SK-N-SH treated with all-trans-retinoic acid at 6 μM for 48 hours (cell line): Measurements from ENCODE around the gene MED1.
"Not testable (repeated sequence)": the region's sequence is repeated elsewhere in the genome, so short reads cannot be mapped to it uniquely, and the experiment has no call there.

Source experiments
- ATAC-seq: fragments of 200-7000 bp; cut with Tn5 transposase; 3 replicates; pipeline ENCODE4 v1.9.1; 2020; ENCODE audit warnings: mild to moderate bottlenecking, moderate library complexity
- ARNTL ChIP-seq: fragments of 450-650 bp; formaldehyde crosslinking; IDR thresholded peaks from 2 replicates; pipeline ENCODE4 v1.5.0; 2020; ENCODE audit warnings: low read depth, mild to moderate bottlenecking, moderate library complexity, borderline replicate concordance
- BACH2 ChIP-seq: fragments of 250-450 bp; sonication (Bioruptor Pico); IDR thresholded peaks from 2 replicates; pipeline ENCODE4 v1.9.0; 2021; ENCODE audit warnings: mild to moderate bottlenecking, borderline replicate concordance
- CSDC2 ChIP-seq: fragments of 250-450 bp; sonication (Bioruptor Pico); IDR thresholded peaks from 2 replicates; pipeline ENCODE4 v1.5.0; 2020; ENCODE audit warnings: mild to moderate bottlenecking, moderate library complexity
- ESRRG ChIP-seq: fragments of 250-450 bp; sonication (Bioruptor Pico); IDR thresholded peaks from 2 replicates; pipeline ENCODE4 v1.6.1; 2021; ENCODE audit warnings: mild to moderate bottlenecking
- GLIS3 ChIP-seq: fragments of 250-450 bp; sonication (Bioruptor Pico); IDR thresholded peaks from 2 replicates; pipeline ENCODE4 v1.5.0; 2020; ENCODE audit warnings: mild to moderate bottlenecking, moderate library complexity
- ISL1 ChIP-seq: fragments of 250-450 bp; sonication (Bioruptor Pico); IDR thresholded peaks from 2 replicates; pipeline ENCODE4 v2.1.2; 2022; ENCODE audit warnings: mild to moderate bottlenecking, moderate library complexity
- OSR1 ChIP-seq: fragments of 250-450 bp; sonication (Bioruptor Pico); IDR thresholded peaks from 2 replicates; pipeline ENCODE4 v1.8.0; 2022; ENCODE audit warnings: moderate library complexity, mild to moderate bottlenecking, inconsistent platforms
- PPARA ChIP-seq: fragments of 250-450 bp; sonication (Bioruptor Pico); IDR thresholded peaks from 2 replicates; pipeline ENCODE4 v1.5.0; 2020; ENCODE audit warnings: mild to moderate bottlenecking, borderline replicate concordance
- RARB ChIP-seq: fragments of 250-450 bp; sonication (Bioruptor Pico); IDR thresholded peaks from 2 replicates; pipeline ENCODE4 v1.8.0; 2021; ENCODE audit warnings: mild to moderate bottlenecking, moderate library complexity
- SNAI2 ChIP-seq: fragments of 250-450 bp; sonication (Bioruptor Pico); IDR thresholded peaks from 2 replicates; pipeline ENCODE4 v1.5.0; 2020; ENCODE audit warnings: mild to moderate bottlenecking, moderate library complexity
- TCF4 ChIP-seq: fragments of 250-450 bp; sonication (Bioruptor Pico); IDR thresholded peaks from 2 replicates; pipeline ENCODE4 v1.8.0; 2021; ENCODE audit warnings: mild to moderate bottlenecking, moderate library complexity, borderline replicate concordance
- TOX ChIP-seq: fragments of 250-450 bp; sonication (Bioruptor Pico); IDR thresholded peaks from 2 replicates; pipeline ENCODE4 v1.8.0; 2021; ENCODE audit warnings: mild to moderate bottlenecking, moderate library complexity, borderline replicate concordance
- ZFP3 ChIP-seq: fragments of 250-450 bp; sonication (Bioruptor Pico); IDR thresholded peaks from 2 replicates; pipeline ENCODE4 v1.5.0; 2020; ENCODE audit warnings: mild to moderate bottlenecking, moderate library complexity
- ZFP30 ChIP-seq: fragments of 450-650 bp; formaldehyde crosslinking; IDR thresholded peaks from 2 replicates; pipeline ENCODE4 v1.5.0; 2022; ENCODE audit warnings: mild to moderate bottlenecking, moderate library complexity
- ZNF565 ChIP-seq: fragments of 450-650 bp; formaldehyde crosslinking; conservative IDR thresholded peaks from 2 replicates; pipeline ENCODE4 v1.5.0; 2020; ENCODE audit warnings: low read depth, mild to moderate bottlenecking, moderate library complexity
- ZNF70 ChIP-seq: fragments of 450-650 bp; formaldehyde crosslinking; IDR thresholded peaks from 2 replicates; pipeline ENCODE4 v1.5.0; 2020; ENCODE audit warnings: mild to moderate bottlenecking, moderate library complexity
- ZNF8 ChIP-seq: fragments of 450-650 bp; formaldehyde crosslinking; IDR thresholded peaks from 2 replicates; pipeline ENCODE4 v1.5.0; 2020; ENCODE audit warnings: mild to moderate bottlenecking, moderate library complexity
- TF ChIP-seq, protein P1 (sequence below): fragments of 250-450 bp; sonication (Bioruptor Pico); IDR thresholded peaks from 2 replicates; pipeline ENCODE4 v1.5.1; 2020; ENCODE audit warnings: low read depth, mild to moderate bottlenecking, moderate library complexity
- TF ChIP-seq, protein P2 (sequence below): fragments of 250-450 bp; sonication (Bioruptor Pico); IDR thresholded peaks from 2 replicates; pipeline ENCODE4 v1.8.0; 2020; ENCODE audit warnings: mild to moderate bottlenecking, moderate library complexity, borderline replicate concordance
- TF ChIP-seq, protein P3 (sequence below): fragments of 250-450 bp; sonication (Bioruptor Pico); IDR thresholded peaks from 2 replicates; pipeline ENCODE4 v1.8.0; 2021; ENCODE audit warnings: low read depth, mild to moderate bottlenecking, moderate library complexity, borderline replicate concordance
- TF ChIP-seq, protein P4 (sequence below): fragments of 250-450 bp; sonication (Bioruptor Pico); IDR thresholded peaks from 2 replicates; pipeline ENCODE4 v1.5.1; 2021; ENCODE audit warnings: mild to moderate bottlenecking, moderate library complexity
- TF ChIP-seq, protein P5 (sequence below): fragments of 250-450 bp; sonication (Bioruptor Pico); IDR thresholded peaks from 2 replicates; pipeline ENCODE4 v1.5.0; 2020; ENCODE audit warnings: mild to moderate bottlenecking, moderate library complexity

Gene MED1

DNA sequence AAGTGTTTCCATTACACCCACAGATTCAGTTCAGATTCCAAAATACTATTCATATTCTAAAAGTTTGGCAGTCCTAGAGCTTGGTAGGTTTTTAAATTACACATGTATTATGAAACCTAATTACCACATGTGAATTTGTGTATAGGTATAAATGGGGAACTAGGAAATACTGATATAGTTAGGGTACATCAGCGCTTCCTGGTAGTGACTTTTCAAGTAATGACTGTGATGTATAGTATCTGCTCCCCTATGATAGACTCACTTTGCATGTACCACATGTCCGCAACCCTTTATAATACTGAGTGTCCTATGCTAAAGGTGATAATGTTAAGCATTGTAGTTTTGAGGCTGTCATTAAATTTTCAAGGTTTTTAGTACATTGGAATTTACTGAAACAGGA, 33.1 kb upstream of the MED1 start:
- ATAC-seq: no peak
- TF ChIP-seq ZNF70 (CRISPR knock-in tag): no peak
- no peak for TF ChIP-seq OSR1 (CRISPR knock-in tag)
- no peak for TF ChIP-seq TOX (CRISPR knock-in tag)
- TF ChIP-seq, protein P1, sequence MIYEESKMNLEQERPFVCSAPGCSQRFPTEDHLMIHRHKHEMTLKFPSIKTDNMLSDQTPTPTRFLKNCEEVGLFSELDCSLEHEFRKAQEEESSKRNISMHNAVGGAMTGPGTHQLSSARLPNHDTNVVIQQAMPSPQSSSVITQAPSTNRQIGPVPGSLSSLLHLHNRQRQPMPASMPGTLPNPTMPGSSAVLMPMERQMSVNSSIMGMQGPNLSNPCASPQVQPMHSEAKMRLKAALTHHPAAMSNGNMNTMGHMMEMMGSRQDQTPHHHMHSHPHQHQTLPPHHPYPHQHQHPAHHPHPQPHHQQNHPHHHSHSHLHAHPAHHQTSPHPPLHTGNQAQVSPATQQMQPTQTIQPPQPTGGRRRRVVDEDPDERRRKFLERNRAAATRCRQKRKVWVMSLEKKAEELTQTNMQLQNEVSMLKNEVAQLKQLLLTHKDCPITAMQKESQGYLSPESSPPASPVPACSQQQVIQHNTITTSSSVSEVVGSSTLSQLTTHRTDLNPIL: no peak
- TF ChIP-seq BACH2 (CRISPR knock-in tag): no peak
- TF ChIP-seq ZFP30: no peak
- TF ChIP-seq, protein P2, sequence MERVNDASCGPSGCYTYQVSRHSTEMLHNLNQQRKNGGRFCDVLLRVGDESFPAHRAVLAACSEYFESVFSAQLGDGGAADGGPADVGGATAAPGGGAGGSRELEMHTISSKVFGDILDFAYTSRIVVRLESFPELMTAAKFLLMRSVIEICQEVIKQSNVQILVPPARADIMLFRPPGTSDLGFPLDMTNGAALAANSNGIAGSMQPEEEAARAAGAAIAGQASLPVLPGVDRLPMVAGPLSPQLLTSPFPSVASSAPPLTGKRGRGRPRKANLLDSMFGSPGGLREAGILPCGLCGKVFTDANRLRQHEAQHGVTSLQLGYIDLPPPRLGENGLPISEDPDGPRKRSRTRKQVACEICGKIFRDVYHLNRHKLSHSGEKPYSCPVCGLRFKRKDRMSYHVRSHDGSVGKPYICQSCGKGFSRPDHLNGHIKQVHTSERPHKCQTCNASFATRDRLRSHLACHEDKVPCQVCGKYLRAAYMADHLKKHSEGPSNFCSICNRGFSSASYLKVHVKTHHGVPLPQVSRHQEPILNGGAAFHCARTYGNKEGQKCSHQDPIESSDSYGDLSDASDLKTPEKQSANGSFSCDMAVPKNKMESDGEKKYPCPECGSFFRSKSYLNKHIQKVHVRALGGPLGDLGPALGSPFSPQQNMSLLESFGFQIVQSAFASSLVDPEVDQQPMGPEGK (CRISPR knock-in tag): no peak

DNA sequence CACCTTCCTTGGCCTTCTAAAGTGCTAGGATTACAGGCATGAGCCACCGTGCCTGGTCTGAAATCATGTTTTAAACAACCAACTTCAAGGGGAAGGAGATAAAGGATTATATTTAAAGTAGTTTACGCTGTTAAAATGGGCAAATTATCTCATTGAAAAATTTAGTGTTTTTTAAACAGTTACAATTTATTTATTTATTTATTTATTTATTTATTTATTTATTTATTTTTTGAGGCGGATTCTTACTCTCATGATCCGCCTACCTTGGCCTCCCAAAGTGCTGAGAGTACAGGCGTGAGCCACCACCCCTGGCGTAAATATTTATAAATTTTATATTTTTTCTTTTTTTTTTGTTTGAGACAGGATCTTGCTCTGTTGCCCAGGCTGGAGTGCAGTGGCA, 32.4 kb upstream of the MED1 start:
- TF ChIP-seq, protein P3, sequence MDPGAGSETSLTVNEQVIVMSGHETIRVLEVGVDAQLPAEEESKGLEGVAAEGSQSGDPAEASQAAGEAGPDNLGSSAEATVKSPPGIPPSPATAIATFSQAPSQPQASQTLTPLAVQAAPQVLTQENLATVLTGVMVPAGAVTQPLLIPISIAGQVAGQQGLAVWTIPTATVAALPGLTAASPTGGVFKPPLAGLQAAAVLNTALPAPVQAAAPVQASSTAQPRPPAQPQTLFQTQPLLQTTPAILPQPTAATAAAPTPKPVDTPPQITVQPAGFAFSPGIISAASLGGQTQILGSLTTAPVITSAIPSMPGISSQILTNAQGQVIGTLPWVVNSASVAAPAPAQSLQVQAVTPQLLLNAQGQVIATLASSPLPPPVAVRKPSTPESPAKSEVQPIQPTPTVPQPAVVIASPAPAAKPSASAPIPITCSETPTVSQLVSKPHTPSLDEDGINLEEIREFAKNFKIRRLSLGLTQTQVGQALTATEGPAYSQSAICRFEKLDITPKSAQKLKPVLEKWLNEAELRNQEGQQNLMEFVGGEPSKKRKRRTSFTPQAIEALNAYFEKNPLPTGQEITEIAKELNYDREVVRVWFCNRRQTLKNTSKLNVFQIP (CRISPR knock-in tag): no peak
- TF ChIP-seq ZNF70 (CRISPR knock-in tag): no peak
- no peak for TF ChIP-seq ZNF8
- TF ChIP-seq, protein P1: no peak
- TF ChIP-seq PPARA (CRISPR knock-in tag): no peak
- no peak for TF ChIP-seq TOX (CRISPR knock-in tag)
- TF ChIP-seq CSDC2 (CRISPR knock-in tag): no peak
- no peak for TF ChIP-seq RARB (CRISPR knock-in tag)
- TF ChIP-seq BACH2 (CRISPR knock-in tag): no peak
- TF ChIP-seq TCF4: no peak
- TF ChIP-seq GLIS3 (CRISPR knock-in tag): no peak
- TF ChIP-seq ESRRG: no peak
- TF ChIP-seq ZNF565 (CRISPR knock-in tag): no peak
- TF ChIP-seq, protein P2 (CRISPR knock-in tag): no peak
- TF ChIP-seq ZFP30: no peak
- no peak for TF ChIP-seq ZFP3 (CRISPR knock-in tag)
- TF ChIP-seq SNAI2 (CRISPR knock-in tag): no peak
- TF ChIP-seq ARNTL (CRISPR knock-in tag): no peak
- no peak for ATAC-seq

DNA sequence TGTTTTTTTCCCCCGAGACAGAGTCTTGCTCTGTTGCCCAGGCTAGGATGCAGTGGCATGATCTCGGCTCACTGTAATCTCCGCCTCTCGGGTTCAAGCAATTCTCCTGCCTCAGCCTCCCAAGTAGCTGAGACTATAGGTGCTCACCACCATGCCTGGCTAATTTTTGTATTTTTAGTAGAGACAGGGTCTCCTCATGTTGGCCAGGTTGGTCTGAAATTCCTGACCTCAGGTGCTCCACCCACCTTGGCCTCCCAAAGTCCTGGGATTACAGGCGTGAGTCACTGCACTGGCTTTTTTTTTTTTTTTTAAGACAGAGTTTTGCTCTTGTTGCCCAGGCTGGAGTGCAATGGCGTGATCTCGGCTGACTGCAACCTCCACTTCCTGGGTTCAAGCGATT, 28.6 kb upstream of the MED1 start:
- not testable (repeated sequence) for ATAC-seq

DNA sequence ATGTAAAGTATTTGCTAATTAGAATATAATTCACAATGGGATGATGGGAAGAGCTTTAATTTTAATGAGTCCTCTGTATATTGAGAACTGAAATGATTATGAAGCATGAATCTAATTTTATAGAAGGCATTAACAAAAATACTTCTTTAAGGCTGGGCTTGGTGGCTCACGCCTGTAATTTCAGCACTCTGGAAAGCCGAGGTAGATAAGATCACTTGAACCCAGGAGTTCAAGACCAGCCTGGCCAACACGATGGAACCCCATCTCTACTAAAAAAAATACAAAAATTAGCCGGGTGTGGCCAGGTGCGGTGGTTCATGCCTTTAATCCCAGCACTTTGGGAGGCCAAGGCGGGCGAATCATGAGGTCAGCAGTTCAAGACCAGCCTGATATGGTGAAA, 22.2 kb upstream of the MED1 start:
- ATAC-seq: no peak
- no peak for TF ChIP-seq TOX (CRISPR knock-in tag)
- TF ChIP-seq ZFP30: no peak
- no peak for TF ChIP-seq CSDC2 (CRISPR knock-in tag)
- TF ChIP-seq ZNF565 (CRISPR knock-in tag): no peak
- TF ChIP-seq ZFP3 (CRISPR knock-in tag): no peak
- TF ChIP-seq, protein P4, sequence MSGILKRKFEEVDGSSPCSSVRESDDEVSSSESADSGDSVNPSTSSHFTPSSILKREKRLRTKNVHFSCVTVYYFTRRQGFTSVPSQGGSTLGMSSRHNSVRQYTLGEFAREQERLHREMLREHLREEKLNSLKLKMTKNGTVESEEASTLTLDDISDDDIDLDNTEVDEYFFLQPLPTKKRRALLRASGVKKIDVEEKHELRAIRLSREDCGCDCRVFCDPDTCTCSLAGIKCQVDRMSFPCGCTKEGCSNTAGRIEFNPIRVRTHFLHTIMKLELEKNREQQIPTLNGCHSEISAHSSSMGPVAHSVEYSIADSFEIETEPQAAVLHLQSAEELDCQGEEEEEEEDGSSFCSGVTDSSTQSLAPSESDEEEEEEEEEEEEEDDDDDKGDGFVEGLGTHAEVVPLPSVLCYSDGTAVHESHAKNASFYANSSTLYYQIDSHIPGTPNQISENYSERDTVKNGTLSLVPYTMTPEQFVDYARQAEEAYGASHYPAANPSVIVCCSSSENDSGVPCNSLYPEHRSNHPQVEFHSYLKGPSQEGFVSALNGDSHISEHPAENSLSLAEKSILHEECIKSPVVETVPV (CRISPR knock-in tag): no peak
- no peak for TF ChIP-seq BACH2 (CRISPR knock-in tag)
- TF ChIP-seq GLIS3 (CRISPR knock-in tag): no peak
- no peak for TF ChIP-seq ISL1
- TF ChIP-seq, protein P1: no peak
- no peak for TF ChIP-seq OSR1 (CRISPR knock-in tag)
- TF ChIP-seq ESRRG: no peak
- no peak for TF ChIP-seq ZNF8
- no peak for TF ChIP-seq RARB (CRISPR knock-in tag)
- TF ChIP-seq, protein P5, sequence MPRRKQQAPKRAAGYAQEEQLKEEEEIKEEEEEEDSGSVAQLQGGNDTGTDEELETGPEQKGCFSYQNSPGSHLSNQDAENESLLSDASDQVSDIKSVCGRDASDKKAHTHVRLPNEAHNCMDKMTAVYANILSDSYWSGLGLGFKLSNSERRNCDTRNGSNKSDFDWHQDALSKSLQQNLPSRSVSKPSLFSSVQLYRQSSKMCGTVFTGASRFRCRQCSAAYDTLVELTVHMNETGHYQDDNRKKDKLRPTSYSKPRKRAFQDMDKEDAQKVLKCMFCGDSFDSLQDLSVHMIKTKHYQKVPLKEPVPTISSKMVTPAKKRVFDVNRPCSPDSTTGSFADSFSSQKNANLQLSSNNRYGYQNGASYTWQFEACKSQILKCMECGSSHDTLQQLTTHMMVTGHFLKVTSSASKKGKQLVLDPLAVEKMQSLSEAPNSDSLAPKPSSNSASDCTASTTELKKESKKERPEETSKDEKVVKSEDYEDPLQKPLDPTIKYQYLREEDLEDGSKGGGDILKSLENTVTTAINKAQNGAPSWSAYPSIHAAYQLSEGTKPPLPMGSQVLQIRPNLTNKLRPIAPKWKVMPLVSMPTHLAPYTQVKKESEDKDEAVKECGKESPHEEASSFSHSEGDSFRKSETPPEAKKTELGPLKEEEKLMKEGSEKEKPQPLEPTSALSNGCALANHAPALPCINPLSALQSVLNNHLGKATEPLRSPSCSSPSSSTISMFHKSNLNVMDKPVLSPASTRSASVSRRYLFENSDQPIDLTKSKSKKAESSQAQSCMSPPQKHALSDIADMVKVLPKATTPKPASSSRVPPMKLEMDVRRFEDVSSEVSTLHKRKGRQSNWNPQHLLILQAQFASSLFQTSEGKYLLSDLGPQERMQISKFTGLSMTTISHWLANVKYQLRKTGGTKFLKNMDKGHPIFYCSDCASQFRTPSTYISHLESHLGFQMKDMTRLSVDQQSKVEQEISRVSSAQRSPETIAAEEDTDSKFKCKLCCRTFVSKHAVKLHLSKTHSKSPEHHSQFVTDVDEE (CRISPR knock-in tag): no peak
- no peak for TF ChIP-seq ZNF70 (CRISPR knock-in tag)
